ENCODE results near the gene REL.
"Not testable (repeated sequence)": the region's sequence is repeated elsewhere in the genome, so short reads cannot be mapped to it uniquely, and the experiment has no call there.

REL gene

DNA sequence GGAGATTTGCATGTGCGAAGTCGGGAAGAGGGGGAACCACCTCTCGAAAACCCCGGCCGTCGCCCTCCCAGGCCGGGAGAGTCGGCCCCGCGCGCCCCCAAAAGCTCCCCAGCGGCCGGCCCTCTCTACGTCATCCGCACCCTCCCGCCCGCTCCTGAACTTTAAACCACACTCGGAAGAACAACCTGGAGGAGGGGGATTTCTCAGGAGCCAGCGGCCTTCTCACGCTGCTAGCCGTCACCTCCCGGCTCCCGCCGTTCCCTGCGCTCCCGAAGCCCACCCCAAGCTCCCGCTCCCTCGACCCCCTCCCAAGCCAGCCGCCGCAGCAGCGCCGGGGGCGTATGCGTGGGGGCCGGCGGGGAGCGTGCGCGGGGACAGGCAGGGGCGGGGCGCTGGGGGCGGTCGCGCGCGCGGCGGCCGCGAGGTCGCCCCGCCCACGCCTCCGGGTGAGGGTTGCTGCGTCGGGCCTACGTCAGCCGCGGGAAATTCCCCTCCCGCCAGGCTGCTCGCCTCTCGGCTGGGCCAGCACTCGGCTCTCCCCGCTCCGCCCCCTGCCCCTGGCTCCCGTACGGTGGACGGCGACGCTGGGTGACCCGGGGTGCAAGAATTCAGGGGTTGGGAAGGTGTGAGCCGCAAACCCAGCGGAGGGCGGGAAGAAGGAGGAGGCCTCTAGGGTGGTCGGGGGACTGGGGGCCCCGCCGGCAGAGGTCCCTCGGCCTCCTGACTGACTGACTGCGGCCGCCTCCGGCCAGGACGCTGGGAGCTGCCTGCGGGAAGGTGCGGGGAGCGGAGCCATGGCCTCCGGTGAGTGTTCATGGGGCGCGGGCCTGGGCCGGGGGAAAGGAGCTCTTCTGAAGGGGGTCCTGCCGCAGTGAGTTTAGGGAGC, at the start of gene REL:
Gene REL (plus strand): TSS at position 528 of the 886 bp plus-strand sequence. CDS start 267 bp downstream, at position 795.
- peak; percentile 72 to 88 for DNase-seq (ENCODE audit: low read depth in 2 of 2, low spot score in 1 of 2)

GRCh38 chr2:60831921-60832320, 49.5 kb upstream of the REL start:
- no peak for DNase-seq (ENCODE audit: low read depth in 2 of 2, low spot score in 1 of 2)

GRCh38 chr2:60832621-60833020, 48.8 kb upstream of the REL start:
- DNase-seq (ENCODE audit: low read depth in 2 of 2, low spot score in 1 of 2): no peak

GRCh38 chr2:60834270-60834717, 47.1 kb upstream of the REL start:
- no peak for DNase-seq (ENCODE audit: low read depth in 2 of 2, low spot score in 1 of 2)

DNA sequence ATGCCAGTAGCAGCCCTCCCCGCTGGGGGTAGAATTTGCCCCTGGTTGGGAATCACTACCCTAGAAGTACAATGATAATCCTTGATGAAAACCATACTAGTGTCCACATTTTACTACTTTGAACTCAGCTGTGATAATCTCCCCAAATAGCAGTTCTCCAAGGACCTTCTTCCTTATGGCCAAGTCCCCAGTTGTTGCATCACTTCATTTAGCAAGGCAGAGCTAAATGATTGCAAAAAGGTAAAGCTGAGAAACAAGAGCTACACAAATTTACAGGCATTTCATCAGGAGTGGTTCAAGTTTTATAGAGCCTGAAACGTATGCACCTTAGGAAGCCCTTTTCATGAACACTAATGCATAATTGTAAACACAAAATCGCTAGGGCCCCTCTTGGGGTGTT, 44.9 kb upstream of the REL start:
- DNase-seq (ENCODE audit: low read depth in 2 of 2, low spot score in 1 of 2): no peak

DNA sequence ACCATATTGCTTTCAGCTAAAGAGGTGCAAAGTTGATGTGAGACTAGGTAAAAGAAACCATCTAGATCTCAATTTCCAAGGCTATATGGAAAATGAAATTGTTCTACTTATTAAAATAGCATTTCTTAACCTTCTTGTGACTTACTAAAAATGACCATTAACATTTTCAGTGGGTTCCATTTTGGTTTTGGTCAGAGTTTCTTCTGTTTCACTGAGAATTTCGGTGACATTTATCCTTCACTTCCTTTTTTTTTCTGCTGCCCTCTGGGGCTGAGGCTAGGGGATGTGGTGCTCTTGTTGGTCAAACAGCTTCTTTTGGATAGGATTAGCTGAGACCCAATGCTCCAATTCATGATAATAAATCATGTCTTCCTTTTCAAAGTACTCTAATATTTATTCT, 44.3 kb upstream of the REL start:
- no peak for DNase-seq (ENCODE audit: low read depth in 2 of 2, low spot score in 1 of 2)

GRCh38 chr2:60838481-60838880, 42.9 kb upstream of the REL start:
- DNase-seq (ENCODE audit: low read depth in 2 of 2, low spot score in 1 of 2): no peak

- no peak for DNase-seq (ENCODE audit: low read depth in 2 of 2, low spot score in 1 of 2)
Observed at GRCh38 chr2:60839126-60839813, 42.1 kb upstream of the REL start.

GRCh38 chr2:60840880-60841279, 40.5 kb upstream of the REL start:
- no peak for DNase-seq (ENCODE audit: low read depth in 2 of 2, low spot score in 1 of 2)

- no peak for DNase-seq (ENCODE audit: low read depth in 2 of 2, low spot score in 1 of 2)
Observed at GRCh38 chr2:60843006-60843405, 38.4 kb upstream of the REL start.

DNA sequence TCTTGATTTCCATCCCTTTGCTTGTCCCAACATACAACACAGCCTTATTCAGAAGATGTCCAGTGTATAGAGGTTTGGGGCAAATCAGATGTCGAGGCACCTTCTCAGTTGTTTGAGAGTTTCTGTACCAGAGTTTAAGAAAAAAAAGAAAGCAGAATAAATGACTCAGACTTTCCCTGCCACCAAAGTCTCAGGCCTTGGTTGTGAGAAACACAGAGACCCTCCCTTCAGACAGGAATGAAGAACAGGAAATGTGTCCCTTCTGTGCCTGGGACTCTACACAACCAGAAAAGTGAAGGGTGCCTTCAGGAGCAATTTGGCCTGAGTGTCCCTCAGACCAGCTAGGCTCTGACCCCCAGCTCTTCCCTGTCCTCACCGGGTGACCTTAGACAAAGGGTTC, 37.3 kb upstream of the REL start:
- no peak for DNase-seq (ENCODE audit: low read depth in 2 of 2, low spot score in 1 of 2)

- DNase-seq (ENCODE audit: low read depth in 2 of 2, low spot score in 1 of 2): no peak
Observed at GRCh38 chr2:60847854-60848253, 33.5 kb upstream of the REL start.

GRCh38 chr2:60849187-60849586, 32.2 kb upstream of the REL start:
- no peak for DNase-seq (ENCODE audit: low read depth in 2 of 2, low spot score in 1 of 2)

DNA sequence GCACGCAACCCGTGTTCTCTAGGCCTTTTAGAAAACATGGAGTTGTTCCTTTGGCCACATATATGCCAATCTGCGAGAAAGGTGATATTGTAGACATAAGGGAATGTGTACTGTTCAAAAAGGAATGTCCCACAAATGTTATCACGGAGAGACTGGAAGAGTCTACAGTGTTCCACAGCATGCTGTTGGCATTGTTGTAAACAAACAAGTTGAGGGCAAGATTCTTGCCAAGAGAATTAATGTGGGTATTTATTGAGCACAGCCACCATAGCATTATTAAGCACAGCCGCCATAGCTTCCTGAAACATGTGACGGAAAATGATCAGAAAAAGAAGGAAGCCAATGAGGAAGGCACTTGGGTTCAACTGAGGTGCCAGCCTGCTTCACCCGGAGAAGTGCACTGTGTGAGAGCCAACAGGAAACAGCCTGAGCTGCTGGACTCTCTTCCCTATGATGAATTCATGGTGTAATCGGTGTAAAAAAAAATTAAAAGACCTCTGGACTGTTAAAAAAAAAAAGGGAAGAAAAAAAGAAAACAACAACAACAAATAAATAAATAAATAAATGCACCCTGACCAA, 29.0 kb upstream of the REL start:
- DNase-seq (ENCODE audit: low read depth in 2 of 2, low spot score in 1 of 2): no peak

- no peak for DNase-seq (ENCODE audit: low read depth in 2 of 2, low spot score in 1 of 2)
Observed at GRCh38 chr2:60853531-60853930, 27.8 kb upstream of the REL start.

- no peak for DNase-seq (ENCODE audit: low read depth in 2 of 2, low spot score in 1 of 2)
Observed at GRCh38 chr2:60855989-60856669, 25.2 kb upstream of the REL start.

GRCh38 chr2:60857056-60857455, 24.3 kb upstream of the REL start:
- no peak for DNase-seq (ENCODE audit: low read depth in 2 of 2, low spot score in 1 of 2)

DNA sequence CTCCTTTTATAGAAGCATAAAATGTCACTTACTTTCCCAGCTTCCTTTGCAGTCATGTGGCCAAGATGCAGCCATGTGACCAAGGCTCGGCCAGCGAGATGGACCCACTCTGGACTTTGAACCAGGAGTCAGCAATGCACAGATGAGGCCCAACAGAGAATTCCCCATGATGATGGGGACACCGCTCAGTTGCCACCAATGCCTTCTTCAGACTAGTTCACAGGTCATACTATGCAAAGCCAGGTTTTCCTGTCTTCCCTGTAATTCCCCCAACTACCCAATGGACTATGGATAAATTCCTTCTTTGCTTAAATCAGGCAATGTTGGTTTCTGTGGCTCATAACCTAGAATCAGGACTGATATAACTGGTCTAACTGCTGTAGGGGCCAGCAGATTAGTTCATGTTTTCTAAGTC, 22.5 kb upstream of the REL start:
- no peak for DNase-seq (ENCODE audit: low read depth in 2 of 2, low spot score in 1 of 2)

DNA sequence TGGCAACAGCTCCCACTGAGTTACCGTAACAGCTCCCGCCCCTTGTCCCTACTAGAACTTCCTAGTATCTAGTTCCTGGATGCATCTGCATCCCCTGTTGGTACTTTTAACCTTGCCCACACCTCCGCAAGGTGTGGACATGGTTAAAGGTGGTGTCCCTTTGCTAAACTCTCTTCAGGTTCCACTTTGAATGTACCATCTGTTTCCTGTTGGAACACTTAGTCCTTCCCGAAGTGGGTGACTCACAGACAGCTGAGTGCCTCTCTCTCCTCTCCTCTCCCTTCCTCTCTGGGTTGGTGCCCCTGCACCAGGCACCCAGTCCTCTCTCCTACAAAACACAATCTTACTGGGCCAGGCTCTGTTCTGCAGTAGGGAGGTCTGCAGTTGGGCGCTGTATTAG, 19.6 kb upstream of the REL start:
- DNase-seq (ENCODE audit: low read depth in 2 of 2, low spot score in 1 of 2): no peak

- DNase-seq (ENCODE audit: low read depth in 2 of 2, low spot score in 1 of 2): no peak
Observed at GRCh38 chr2:60862642-60863041, 18.7 kb upstream of the REL start.

GRCh38 chr2:60865361-60865760, 16.0 kb upstream of the REL start:
- DNase-seq (ENCODE audit: low read depth in 2 of 2, low spot score in 1 of 2): not testable (repeated sequence)
